Testis (tissue), 3 donors: ENCODE measurements around the gene VASH2. TPM values are rescaled to one million over a fixed set of nuclear protein-coding genes. Genes with fewer than 3 reads are reported as not detected.

Experiments used
- DNase-seq: peaks from one replicate; pipeline ENCODE4 v3.0.0-alpha.2; 2019
- H3K27ac ChIP-seq, 2 donors: fragments of 200-600 bp; sonication (generic); one replicate each; pipeline ENCODE4 v1.5.1; 2019
- H3K27me3 ChIP-seq: fragments of 200-600 bp; sonication (generic); one replicate; pipeline ENCODE4 v1.5.1; 2019
- H3K36me3 ChIP-seq: fragments of 200-600 bp; sonication (generic); one replicate; pipeline ENCODE4 v1.5.1; 2017; ENCODE audit warnings: low read depth; ENCODE audit errors: missing control alignments
- H3K4me1 ChIP-seq: fragments of 200-600 bp; sonication (generic); one replicate; pipeline ENCODE4 v1.5.1; 2019
- H3K4me3 ChIP-seq, 2 donors: fragments of 200-600 bp; sonication (generic); one replicate each; pipeline ENCODE4 v1.5.1; 2017 to 2019
- H3K9me3 ChIP-seq: fragments of 200-600 bp; sonication (generic); one replicate; pipeline ENCODE4 v1.5.1; 2017
- POLR2A ChIP-seq: fragments of 450-650 bp; IDR thresholded peaks from one replicate; pipeline ENCODE4 v1.6.1; 2017; ENCODE audit warnings: antibody characterized with exemption, mild to moderate bottlenecking, moderate library complexity
- WGBS, 2 donors: methylation state at CpG; one replicate each; pipeline ENCODE4 v1.1.5; 2018; 5-methylcytosine and 5-hydroxymethylcytosine counted together
- intact Hi-C: fragments of 100-400 bp; cut with DNase I; formaldehyde crosslinking; loops from one replicate; pipeline ENCODE4 v1.15.1; 2023; ENCODE audit warnings: low total_unique reads
- polyA plus RNA-seq: library from polyadenylated mRNA; stranded (reverse); fragments of 350-450 nt; fragmentation: Illumina TruSeq; extraction: RNeasy Lipid Tissue Mini Kit (QIAGEN cat#74804); gene quantifications from one replicate; pipeline ENCODE4 v1.2.3, GENCODE V29; 2014; ENCODE audit warnings: low read depth, low replicate concordance; ENCODE audit not compliant: insufficient read depth
- total RNA-seq, 2 donors: library from RNA; depleted of rRNA; stranded (reverse); fragments of >200 nt; gene quantifications; one replicate each; pipeline ENCODE4 v1.2.3, GENCODE V29; 2016
- TF ChIP-seq, protein P1 (sequence below), 3 experiments: fragments of 450-650 bp in 2 of 3; fragments of 200-600 bp in 1 of 3; sonication (generic) in 1 of 3; IDR thresholded peaks; one replicate each; pipeline ENCODE4 v1.5.1; 2016 to 2019; ENCODE audit warnings: antibody characterized with exemption in 3 of 3, mild to moderate bottlenecking in 2 of 3, moderate library complexity in 1 of 3

The VASH2 gene
- total and polyA plus RNA-seq, 3 donors from 2014 or later, result 9.5 to 30.9 (median 18.0) TPM

DNA sequence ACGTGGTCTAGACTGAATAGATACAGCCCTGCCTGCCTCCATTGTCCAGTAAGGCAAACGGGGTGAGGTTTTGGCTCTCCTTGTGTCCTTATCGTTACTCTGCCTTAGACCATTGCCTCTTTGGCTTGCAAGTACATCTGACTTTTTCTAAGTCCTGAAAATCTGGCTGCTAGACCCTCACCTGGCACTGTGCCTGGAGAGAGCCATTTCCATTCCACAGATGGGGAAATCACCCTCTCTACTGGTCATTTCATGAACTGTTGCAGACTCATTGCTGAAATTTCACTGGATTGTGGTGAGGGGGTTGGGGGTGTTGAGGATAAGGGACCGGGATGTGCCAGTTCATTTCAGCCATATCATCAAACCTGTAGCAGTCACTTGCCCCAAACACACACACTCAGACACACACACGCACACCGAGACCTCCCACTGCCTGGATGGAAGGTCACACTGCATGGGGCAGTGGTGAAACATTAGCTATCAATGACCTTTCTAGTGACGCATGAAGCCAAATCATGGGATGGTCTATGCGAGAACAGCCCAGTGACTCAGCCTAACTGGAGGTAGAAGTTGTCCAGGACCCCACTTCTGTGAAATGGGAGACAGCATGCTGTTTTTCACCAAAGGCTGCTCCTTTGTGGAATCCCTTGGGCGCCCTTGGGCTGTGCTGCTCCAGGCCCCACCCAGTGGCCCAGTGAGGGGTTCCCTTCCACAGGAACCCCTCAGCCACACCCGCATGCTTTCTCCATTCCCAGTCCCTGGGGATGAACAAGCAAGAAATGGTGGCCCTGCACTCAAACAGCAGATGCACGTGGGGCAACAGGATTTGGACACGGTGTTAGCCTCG, 34.9 kb upstream of the VASH2 start:
- Histone ChIP-seq H3K4me3 (no peak overlapping the region), H3K27me3 (no peaks in the 10 kb centered on the region), H3K4me1 (peaks cover 5% of the 10 kb centered on the region), H3K9me3 (no peaks in the 10 kb centered on the region), H3K27ac (no peak overlapping the region), H3K36me3 (no peaks in the 10 kb centered on the region)
- no peak for TF ChIP-seq POLR2A
- TF ChIP-seq, protein P1, sequence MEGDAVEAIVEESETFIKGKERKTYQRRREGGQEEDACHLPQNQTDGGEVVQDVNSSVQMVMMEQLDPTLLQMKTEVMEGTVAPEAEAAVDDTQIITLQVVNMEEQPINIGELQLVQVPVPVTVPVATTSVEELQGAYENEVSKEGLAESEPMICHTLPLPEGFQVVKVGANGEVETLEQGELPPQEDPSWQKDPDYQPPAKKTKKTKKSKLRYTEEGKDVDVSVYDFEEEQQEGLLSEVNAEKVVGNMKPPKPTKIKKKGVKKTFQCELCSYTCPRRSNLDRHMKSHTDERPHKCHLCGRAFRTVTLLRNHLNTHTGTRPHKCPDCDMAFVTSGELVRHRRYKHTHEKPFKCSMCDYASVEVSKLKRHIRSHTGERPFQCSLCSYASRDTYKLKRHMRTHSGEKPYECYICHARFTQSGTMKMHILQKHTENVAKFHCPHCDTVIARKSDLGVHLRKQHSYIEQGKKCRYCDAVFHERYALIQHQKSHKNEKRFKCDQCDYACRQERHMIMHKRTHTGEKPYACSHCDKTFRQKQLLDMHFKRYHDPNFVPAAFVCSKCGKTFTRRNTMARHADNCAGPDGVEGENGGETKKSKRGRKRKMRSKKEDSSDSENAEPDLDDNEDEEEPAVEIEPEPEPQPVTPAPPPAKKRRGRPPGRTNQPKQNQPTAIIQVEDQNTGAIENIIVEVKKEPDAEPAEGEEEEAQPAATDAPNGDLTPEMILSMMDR (IDR thresholded peaks at IDR 0.05), result peak in 2 of 3 experiments; percentile 25 to 26
- 62 to 65% methylated on average over 13 of the region's 13 CpGs for WGBS, 2 donors
- DNase-seq, result peak; percentile 60
- intact Hi-C loops, result no loop called here

DNA sequence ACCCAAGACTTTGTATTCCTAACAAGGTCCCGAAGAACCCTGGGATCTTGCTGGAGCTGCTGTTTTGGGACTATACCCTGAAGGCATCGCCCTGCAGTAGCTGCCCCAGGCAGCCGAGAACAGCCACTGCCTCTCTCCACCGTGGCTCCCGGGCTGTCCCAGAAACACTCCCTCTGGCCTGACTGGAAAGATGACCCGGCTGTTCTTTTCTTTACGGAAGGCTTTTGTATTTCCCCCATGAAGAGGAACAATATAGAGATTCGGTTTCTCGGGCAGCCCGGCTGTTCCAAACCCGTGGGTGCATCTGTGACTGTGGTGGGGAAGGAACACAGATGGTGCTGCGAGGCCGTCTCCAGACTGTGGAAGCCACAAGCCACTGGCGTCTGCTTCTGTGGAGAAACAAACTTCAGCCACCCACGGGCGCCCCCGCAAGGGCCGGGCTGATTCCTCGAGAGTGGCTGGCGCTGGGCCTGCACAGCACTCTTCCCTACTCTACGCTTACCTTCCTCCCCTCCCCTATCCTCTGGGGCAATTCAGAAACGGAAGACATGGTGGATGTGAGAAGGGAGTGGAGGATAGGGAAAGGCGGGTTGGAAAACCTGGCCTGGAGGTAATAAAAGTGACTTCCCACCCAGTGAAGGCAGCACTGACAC, 33.7 kb upstream of the VASH2 start:
- H3K9me3 ChIP-seq, result no peaks in the 10 kb centered on the region
- WGBS, 2 donors, result 2 to 14% methylated on average over 10 to 23 of the region's 23 CpGs
- DNase-seq, result peak; percentile 50
- H3K4me3 ChIP-seq, result peak overlapping the region in 1 of 2 donors; percentile 31
- no peak overlapping the region for H3K27ac ChIP-seq
- H3K36me3 ChIP-seq, result no peaks in the 10 kb centered on the region
- TF ChIP-seq POLR2A, result no peak
- TF ChIP-seq, protein P1 (IDR thresholded peaks at IDR 0.05), result no peak
- no peaks in the 10 kb centered on the region for H3K27me3 ChIP-seq
- intact Hi-C loops, result no loop called here
- H3K4me1 ChIP-seq, result peaks cover 5% of the 10 kb centered on the region

DNA sequence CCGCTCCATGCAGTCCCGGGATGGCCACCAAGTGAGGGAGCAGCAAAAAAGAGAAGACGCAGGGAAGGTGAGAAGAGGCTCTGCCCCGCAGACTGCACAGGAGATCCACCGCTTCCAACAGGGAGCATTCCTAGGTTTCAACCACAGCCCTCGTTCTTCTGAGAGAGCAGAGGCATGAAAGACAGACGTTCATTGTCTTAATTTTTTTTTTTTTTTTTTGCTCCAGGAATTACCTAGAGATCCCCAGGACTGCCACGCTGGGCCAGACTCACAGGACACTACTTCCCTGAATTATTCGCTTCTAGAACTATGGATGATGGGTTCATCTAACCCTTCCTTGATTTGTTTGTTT, 33.2 kb upstream of the VASH2 start:
- 54 to 55% methylated on average over 9 of the region's 9 CpGs for WGBS, 2 donors
- Histone ChIP-seq H3K27ac (no peak overlapping the region), H3K27me3 (no peaks in the 10 kb centered on the region), H3K4me1 (peaks cover 5% of the 10 kb centered on the region), H3K4me3 (peak overlapping the region in 1 of 2 donors; percentile 31), H3K36me3 (no peaks in the 10 kb centered on the region), H3K9me3 (no peaks in the 10 kb centered on the region)
- TF ChIP-seq, protein P1 (IDR thresholded peaks at IDR 0.05), result no peak
- TF ChIP-seq POLR2A, result no peak
- no peak for DNase-seq
- intact Hi-C loops, result no loop called here

- H3K36me3 ChIP-seq, result no peaks in the 10 kb centered on the region
- WGBS, 2 donors, result 85 to 87% methylated on average over 5 of the region's 5 CpGs
Measured at GRCh38 chr1:212917858-212918257, 32.5 kb upstream of the VASH2 start.

More at GRCh38 chr1:212917858-212918257, 32.5 kb upstream of the VASH2 start:
- DNase-seq, result no peak
- Histone ChIP-seq H3K27me3 (no peaks in the 10 kb centered on the region), H3K27ac (no peak overlapping the region), H3K4me1 (peaks cover 5% of the 10 kb centered on the region), H3K9me3 (no peaks in the 10 kb centered on the region), H3K4me3 (no peak overlapping the region)
- intact Hi-C loops, result no loop called here
- no peak for TF ChIP-seq POLR2A
- TF ChIP-seq, protein P1 (IDR thresholded peaks at IDR 0.05), result no peak
